HepG2 (cell line): ENCODE results near the gene FOSL2. TPM values are rescaled to one million over a fixed set of nuclear protein-coding genes. Genes with fewer than 3 reads are reported as not detected.

ENCODE experiments used
- ARID4A ChIP-seq: sonication (generic); formaldehyde crosslinking; IDR thresholded peaks from 2 replicates; pipeline ENCODE4 v1.5.0; 2020; ENCODE audit warnings: mild to moderate bottlenecking, missing genetic modification reagents, borderline replicate concordance
- CENPX ChIP-seq: sonication (generic); formaldehyde crosslinking; IDR thresholded peaks from 2 replicates; pipeline ENCODE4 v1.9.0; 2021; ENCODE audit warnings: mild to moderate bottlenecking, missing genetic modification reagents, moderate library complexity
- CREBL2 ChIP-seq: sonication (generic); formaldehyde crosslinking; IDR thresholded peaks from 2 replicates; pipeline ENCODE4 v1.8.1; 2023; ENCODE audit warnings: missing genetic modification reagents, mild to moderate bottlenecking, borderline replicate concordance
- HMG20B ChIP-seq: conservative IDR thresholded peaks from 2 replicates; pipeline ENCODE4 v1.6.1; 2016; ENCODE audit warnings: missing genetic modification reagents, missing compliant biosample characterization
- HOXA3 ChIP-seq: sonication (generic); formaldehyde crosslinking; IDR thresholded peaks from 2 replicates; pipeline ENCODE4 v1.5.0; 2020; ENCODE audit warnings: missing genetic modification reagents
- HOXD1 ChIP-seq: sonication (generic); formaldehyde crosslinking; IDR thresholded peaks from 2 replicates; pipeline ENCODE4 v1.5.0; 2020; ENCODE audit warnings: missing genetic modification reagents
- MTA1 ChIP-seq: sonication (generic); formaldehyde crosslinking; IDR thresholded peaks from 2 replicates; pipeline ENCODE4 v1.4.0; 2020; ENCODE audit warnings: missing genetic modification reagents, mild to moderate bottlenecking, borderline replicate concordance
- NCOR1 ChIP-seq: fragments of 200-600 bp; sonication (generic); IDR thresholded peaks from 2 replicates; pipeline ENCODE4 v1.7.0; 2017; ENCODE audit warnings: antibody characterized with exemption, low read length, borderline replicate concordance
- PHF5A ChIP-seq: IDR thresholded peaks from one replicate; pipeline ENCODE4 v1.6.1; 2018; ENCODE audit warnings: low read depth, missing genetic modification reagents; ENCODE audit not compliant: unreplicated experiment
- REXO4 ChIP-seq: sonication (generic); formaldehyde crosslinking; IDR thresholded peaks from 2 replicates; pipeline ENCODE4 v1.8.0; 2022; ENCODE audit warnings: missing genetic modification reagents, mild to moderate bottlenecking, borderline replicate concordance
- SP140L ChIP-seq: sonication (generic); formaldehyde crosslinking; IDR thresholded peaks from 2 replicates; pipeline ENCODE4 v1.4.0; 2020; ENCODE audit warnings: missing genetic modification reagents, borderline replicate concordance
- SRY ChIP-seq: sonication (generic); formaldehyde crosslinking; IDR thresholded peaks from 2 replicates; pipeline ENCODE4 v1.8.0; 2022; ENCODE audit warnings: mild to moderate bottlenecking, missing genetic modification reagents
- TBL1XR1 ChIP-seq: fragments of 150-350 bp; IDR thresholded peaks from 2 replicates; pipeline ENCODE4 v1.6.1; 2014; ENCODE audit warnings: borderline replicate concordance, low read length; ENCODE audit not compliant: partially characterized antibody
- TGIF2 ChIP-seq: IDR thresholded peaks from 2 replicates; pipeline ENCODE4 v1.6.1; 2016; ENCODE audit warnings: control low read depth, missing compliant biosample characterization
- ZFP36 ChIP-seq: fragments of 150-350 bp; IDR thresholded peaks from 2 replicates; pipeline ENCODE4 v1.6.1; 2018; ENCODE audit warnings: borderline replicate concordance, low read length, low read depth; ENCODE audit not compliant: partially characterized antibody
- ZIK1 ChIP-seq: sonication (generic); formaldehyde crosslinking; IDR thresholded peaks from 2 replicates; pipeline ENCODE4 v1.5.0; 2020; ENCODE audit warnings: mild to moderate bottlenecking, low read depth, missing genetic modification reagents, borderline replicate concordance
- ZNF10 ChIP-seq: sonication (generic); formaldehyde crosslinking; IDR thresholded peaks from 2 replicates; pipeline ENCODE4 v1.4.0; 2020; ENCODE audit warnings: mild to moderate bottlenecking, low read depth, missing genetic modification reagents, borderline replicate concordance
- ZNF143 ChIP-seq: sonication (generic); formaldehyde crosslinking; IDR thresholded peaks from 2 replicates; pipeline ENCODE4 v1.4.0; 2020; ENCODE audit warnings: missing genetic modification reagents
- ZNF414 ChIP-seq: sonication (generic); formaldehyde crosslinking; IDR thresholded peaks from 2 replicates; pipeline ENCODE4 v1.5.0; 2020; ENCODE audit warnings: missing genetic modification reagents
- ZNF530 ChIP-seq: sonication (generic); formaldehyde crosslinking; IDR thresholded peaks from 2 replicates; pipeline ENCODE4 v1.5.0; 2020; ENCODE audit warnings: low read depth, mild to moderate bottlenecking, missing genetic modification reagents
- ZNF562 ChIP-seq: sonication (generic); formaldehyde crosslinking; IDR thresholded peaks from 2 replicates; pipeline ENCODE4 v1.8.0; 2022; ENCODE audit warnings: missing genetic modification reagents, borderline replicate concordance
- ZNF75D ChIP-seq: sonication (generic); formaldehyde crosslinking; IDR thresholded peaks from 2 replicates; pipeline ENCODE4 v1.8.1; 2023; ENCODE audit warnings: missing genetic modification reagents, mild to moderate bottlenecking, borderline replicate concordance
- ZNF770 ChIP-seq: sonication (generic); formaldehyde crosslinking; IDR thresholded peaks from 2 replicates; pipeline ENCODE4 v1.5.0; 2020; ENCODE audit warnings: mild to moderate bottlenecking, missing genetic modification reagents
- ZSCAN31 ChIP-seq: sonication (generic); formaldehyde crosslinking; IDR thresholded peaks from 2 replicates; pipeline ENCODE4 v1.5.0; 2020; ENCODE audit warnings: low read depth, mild to moderate bottlenecking, missing genetic modification reagents
- polyA plus RNA-seq, 8 experiments: library from polyadenylated mRNA; depleted of rRNA in 3 of 8; stranded (reverse) in 7 of 8; unstranded in 1 of 8; fragments of >200 nt; fragmentation: Illumina TruSeq in 4 of 8; extraction: Trizol in 4 of 8; gene quantifications; 2 replicates each; pipeline versions ENCODE4 v1.2.1 to v1.2.3, GENCODE V29; 2011 to 2016; ENCODE audit warnings: low read depth in 4 of 8, missing spikeins in 1 of 8, mixed read lengths in 1 of 8; ENCODE audit not compliant: insufficient read depth in 1 of 8
- total RNA-seq, 5 experiments: library from RNA; depleted of rRNA; stranded (reverse); fragments of >200 nt; fragmentation: Illumina TruSeq; extraction: Trizol; gene quantifications; 2 replicates each; pipeline ENCODE4 v1.2.3, GENCODE V29; 2016; ENCODE audit warnings: low read depth in 1 of 5

The FOSL2 gene
- total and polyA plus RNA-seq, 2 of the 13 experiments (the other 11 are each of a cell fraction or from before 2014, with no cell fraction given): 3.4 to 18.1 TPM

GRCh38 chr2:28390241-28390745, 2.4 kb upstream of the FOSL2 start (continued):
- TF ChIP-seq ZNF143 (CRISPR knock-in tag): peak; percentile 27; the same call in 1 of the 2 replicates
- no peak for TF ChIP-seq ZFP36
- TF ChIP-seq HMG20B (CRISPR knock-in tag): no peak
- TF ChIP-seq PHF5A (CRISPR knock-in tag): no peak
- TF ChIP-seq ZNF75D (CRISPR knock-in tag): no peak
- no peak for TF ChIP-seq TBL1XR1
- no peak for TF ChIP-seq ZNF414 (CRISPR knock-in tag)
- no peak for TF ChIP-seq SP140L (CRISPR knock-in tag)
- TF ChIP-seq ZNF10: no peak
- TF ChIP-seq NCOR1: no peak
- TF ChIP-seq MTA1 (CRISPR knock-in tag): no peak
- no peak for TF ChIP-seq ZSCAN31 (CRISPR knock-in tag)
- TF ChIP-seq HOXD1 (CRISPR knock-in tag): peak; percentile 47; the same call in 1 of the 2 replicates
- no peak; the same call in 1 of the 2 replicates for TF ChIP-seq HOXA3 (CRISPR knock-in tag)
- TF ChIP-seq SRY: peak; percentile 57; the same call in 1 of the 2 replicates
- no peak; the same call in 1 of the 2 replicates for TF ChIP-seq CREBL2 (CRISPR knock-in tag)
- TF ChIP-seq ZNF562: peak; percentile 64; the same call in 1 of the 2 replicates
- peak; percentile 25; the same call in 1 of the 2 replicates for TF ChIP-seq REXO4 (CRISPR knock-in tag)
- no peak; the same call in 1 of the 2 replicates for TF ChIP-seq ZNF770 (CRISPR knock-in tag)
- TF ChIP-seq CENPX (CRISPR knock-in tag): no peak
- TF ChIP-seq TGIF2 (CRISPR knock-in tag): peak; percentile 48; the same call in 1 of the 2 replicates
- no peak for TF ChIP-seq ZIK1 (CRISPR knock-in tag)
- no peak for TF ChIP-seq ZNF530 (CRISPR knock-in tag)
- 0 out of 2 replicates have a peak, but pooled peaks have one; percentile 8 for TF ChIP-seq ARID4A (CRISPR knock-in tag)
